ENCODE measurements around the gene HRH2. TPM values are rescaled to one million over a fixed set of nuclear protein-coding genes. Genes with fewer than 3 reads are reported as not detected.

The HRH2 gene
- total RNA-seq, 2 experiments from 2014 or later: 26.9 to 27.5 TPM

GRCh38 chr5:175663186-175664184 lies 5.6 kb downstream of the HRH2 start:
- Mint-ChIP-seq H3K36me3 (ENCODE audit: low read depth) (peaks cover 52% of the 10 kb centered on the region), H3K27ac (peak overlapping the region; percentile 22), H3K9me3 (ENCODE audit: insufficient read depth) (no peaks in the 10 kb centered on the region), H3K4me3 (no peak overlapping the region), H3K27me3 (ENCODE audit: low read depth) (no peaks in the 10 kb centered on the region), H3K4me1 (ENCODE audit: low read depth) (peaks cover 87% of the 10 kb centered on the region)
- DNase-seq (no peak), ATAC-seq (no peak)
- CTCF ChIA-PET: interaction anchor here (1.0 to 2.1 kb wide), 2 partner anchors 27 to 129 kb away, joined by 3 to 8 read pairs; no protein-coding TSS in a partner anchor
- POLR2A ChIA-PET: no interaction called here

GRCh38 chr5:175664723-175665122 lies 6.9 kb downstream of the HRH2 start:
- DNase-seq (no peak), ATAC-seq (no peak)
- Mint-ChIP-seq H3K9me3 (ENCODE audit: insufficient read depth) (no peaks in the 10 kb centered on the region), H3K4me3 (no peak overlapping the region), H3K27me3 (ENCODE audit: low read depth) (no peaks in the 10 kb centered on the region), H3K36me3 (ENCODE audit: low read depth) (peaks cover 47% of the 10 kb centered on the region), H3K4me1 (ENCODE audit: low read depth) (peaks cover 77% of the 10 kb centered on the region), H3K27ac (no peak overlapping the region)
- ChIA-PET POLR2A (interaction anchor here (1.3 kb wide), 1 partner anchor 11 kb away, joined by 3 read pairs; no protein-coding TSS in a partner anchor), CTCF (interaction anchor here (0.9 kb wide), 1 partner anchor 65 kb away, joined by 3 read pairs; no protein-coding TSS in a partner anchor)

- peaks cover 76% of the 10 kb centered on the region for H3K4me1 Mint-ChIP-seq (ENCODE audit: low read depth)
- ATAC-seq (no peak), DNase-seq (no peak)
- no peak overlapping the region for H3K4me3 Mint-ChIP-seq
- POLR2A ChIA-PET: no interaction called here
- H3K27me3 Mint-ChIP-seq (ENCODE audit: low read depth): no peaks in the 10 kb centered on the region
- CTCF ChIA-PET: interaction anchor here (1.0 kb wide), 1 partner anchor 133 kb away, joined by 3 read pairs; no protein-coding TSS in a partner anchor
- H3K9me3 Mint-ChIP-seq (ENCODE audit: insufficient read depth): no peaks in the 10 kb centered on the region
- peaks cover 41% of the 10 kb centered on the region for H3K36me3 Mint-ChIP-seq (ENCODE audit: low read depth)
- no peak overlapping the region for H3K27ac Mint-ChIP-seq
Measured at GRCh38 chr5:175666216-175666615, 8.3 kb downstream of the HRH2 start.

- H3K27ac Mint-ChIP-seq: no peak overlapping the region
- ChIA-PET CTCF (no interaction called here), POLR2A (no interaction called here)
- ATAC-seq: no peak
- no peaks in the 10 kb centered on the region for H3K9me3 Mint-ChIP-seq (ENCODE audit: insufficient read depth)
- H3K4me3 Mint-ChIP-seq: no peak overlapping the region
- no peaks in the 10 kb centered on the region for H3K27me3 Mint-ChIP-seq (ENCODE audit: low read depth)
- peaks cover 77% of the 10 kb centered on the region for H3K4me1 Mint-ChIP-seq (ENCODE audit: low read depth)
- DNase-seq: no peak
- H3K36me3 Mint-ChIP-seq (ENCODE audit: low read depth): peaks cover 30% of the 10 kb centered on the region
Measured at GRCh38 chr5:175668006-175668405, 10.1 kb downstream of the HRH2 start.

- Mint-ChIP-seq H3K36me3 (ENCODE audit: low read depth) (peaks cover 33% of the 10 kb centered on the region), H3K27ac (no peak overlapping the region), H3K9me3 (ENCODE audit: insufficient read depth) (no peaks in the 10 kb centered on the region), H3K4me3 (no peak overlapping the region), H3K27me3 (ENCODE audit: low read depth) (no peaks in the 10 kb centered on the region), H3K4me1 (ENCODE audit: low read depth) (peaks cover 74% of the 10 kb centered on the region)
- POLR2A ChIA-PET: no interaction called here
- CTCF ChIA-PET: no interaction called here
- DNase-seq (no peak), ATAC-seq (no peak)
Measured at GRCh38 chr5:175670372-175670771, 12.5 kb downstream of the HRH2 start.

- Mint-ChIP-seq H3K9me3 (ENCODE audit: insufficient read depth) (no peaks in the 10 kb centered on the region), H3K27ac (peak overlapping the region; percentile 54), H3K4me1 (ENCODE audit: low read depth) (peaks cover 75% of the 10 kb centered on the region), H3K27me3 (ENCODE audit: low read depth) (no peaks in the 10 kb centered on the region), H3K36me3 (ENCODE audit: low read depth) (peaks cover 36% of the 10 kb centered on the region), H3K4me3 (no peak overlapping the region)
- ChIA-PET POLR2A (interaction anchor here (1.0 kb wide), 1 partner anchor 14 kb away, joined by 3 read pairs; no protein-coding TSS in a partner anchor), CTCF (interaction anchor here (0.9 to 1.4 kb wide), 3 partner anchors 26 to 137 kb away, joined by 3 to 5 read pairs (median 3); no protein-coding TSS in a partner anchor)
- DNase-seq (no peak), ATAC-seq (no peak)
Measured at GRCh38 chr5:175671013-175671412, 13.1 kb downstream of the HRH2 start.

- H3K4me1 Mint-ChIP-seq (ENCODE audit: low read depth): peaks cover 78% of the 10 kb centered on the region
- H3K36me3 Mint-ChIP-seq (ENCODE audit: low read depth): peaks cover 42% of the 10 kb centered on the region
- no peak overlapping the region for H3K27ac Mint-ChIP-seq
- ChIA-PET POLR2A (no interaction called here), CTCF (no interaction called here)
- DNase-seq (no peak), ATAC-seq (no peak)
- no peak overlapping the region for H3K4me3 Mint-ChIP-seq
- H3K27me3 Mint-ChIP-seq (ENCODE audit: low read depth): no peaks in the 10 kb centered on the region
- no peaks in the 10 kb centered on the region for H3K9me3 Mint-ChIP-seq (ENCODE audit: insufficient read depth)
Measured at GRCh38 chr5:175672976-175673648, 15.2 kb downstream of the HRH2 start.

- Mint-ChIP-seq H3K4me1 (ENCODE audit: low read depth) (peaks cover 87% of the 10 kb centered on the region), H3K9me3 (ENCODE audit: insufficient read depth) (no peaks in the 10 kb centered on the region), H3K27me3 (ENCODE audit: low read depth) (no peaks in the 10 kb centered on the region), H3K27ac (no peak overlapping the region), H3K4me3 (no peak overlapping the region), H3K36me3 (ENCODE audit: low read depth) (peaks cover 42% of the 10 kb centered on the region)
- POLR2A ChIA-PET: interaction anchor here (0.7 kb wide), 1 partner anchor 222 kb away, joined by 3 read pairs; no protein-coding TSS in a partner anchor
- ATAC-seq: no peak
- no peak for DNase-seq
- CTCF ChIA-PET: interaction anchor here (0.9 to 4.9 kb wide), 4 partner anchors 15 to 141 kb away, joined by 3 to 30 read pairs (median 4); no protein-coding TSS in a partner anchor
Measured at GRCh38 chr5:175674731-175675346, 17.0 kb downstream of the HRH2 start.

- CTCF ChIA-PET: interaction anchor here (0.9 to 4.9 kb wide), 3 partner anchors 13 to 142 kb away, joined by 3 to 30 read pairs (median 4); no protein-coding TSS in a partner anchor
- H3K4me1 Mint-ChIP-seq (ENCODE audit: low read depth): peaks cover 87% of the 10 kb centered on the region
- no peak overlapping the region for H3K4me3 Mint-ChIP-seq
- POLR2A ChIA-PET: no interaction called here
- H3K27ac Mint-ChIP-seq: no peak overlapping the region
- H3K36me3 Mint-ChIP-seq (ENCODE audit: low read depth): peaks cover 35% of the 10 kb centered on the region
- H3K9me3 Mint-ChIP-seq (ENCODE audit: insufficient read depth): no peaks in the 10 kb centered on the region
- DNase-seq: no peak
- no peak for ATAC-seq
- H3K27me3 Mint-ChIP-seq (ENCODE audit: low read depth): no peaks in the 10 kb centered on the region
Measured at GRCh38 chr5:175675873-175676272, 18.0 kb downstream of the HRH2 start.

GRCh38 chr5:175677571-175677970 lies 19.7 kb downstream of the HRH2 start:
- ATAC-seq (no peak), DNase-seq (no peak)
- ChIA-PET POLR2A (no interaction called here), CTCF (interaction anchor here (1.1 to 4.9 kb wide), 2 partner anchors 19 to 143 kb away, joined by 4 to 30 read pairs; no protein-coding TSS in a partner anchor)
- Mint-ChIP-seq H3K27me3 (ENCODE audit: low read depth) (no peaks in the 10 kb centered on the region), H3K36me3 (ENCODE audit: low read depth) (peaks cover 38% of the 10 kb centered on the region), H3K27ac (no peak overlapping the region), H3K4me1 (ENCODE audit: low read depth) (peaks cover 70% of the 10 kb centered on the region), H3K9me3 (ENCODE audit: insufficient read depth) (no peaks in the 10 kb centered on the region), H3K4me3 (no peak overlapping the region)

GRCh38 chr5:175678074-175678473 lies 20.2 kb downstream of the HRH2 start:
- Mint-ChIP-seq H3K36me3 (ENCODE audit: low read depth) (peaks cover 40% of the 10 kb centered on the region), H3K27me3 (ENCODE audit: low read depth) (no peaks in the 10 kb centered on the region), H3K4me3 (no peak overlapping the region), H3K9me3 (ENCODE audit: insufficient read depth) (no peaks in the 10 kb centered on the region), H3K4me1 (ENCODE audit: low read depth) (peaks cover 66% of the 10 kb centered on the region), H3K27ac (no peak overlapping the region)
- ATAC-seq: no peak
- no peak for DNase-seq
- ChIA-PET CTCF (interaction anchor here (1.1 to 4.9 kb wide), 2 partner anchors 19 to 144 kb away, joined by 4 to 30 read pairs; no protein-coding TSS in a partner anchor), POLR2A (no interaction called here)
